MCF 10A (cell line): ENCODE results near the gene HMCES. TPM values are rescaled to one million over a fixed set of nuclear protein-coding genes. Genes with fewer than 3 reads are reported as not detected.
"Not testable (repeated sequence)": the region's sequence is repeated elsewhere in the genome, so short reads cannot be mapped to it uniquely, and the experiment has no call there.

Source experiments
- BruUV-seq: library from RNA; stranded (reverse); fragments of 400-500 nt; replicated peaks from 2 replicates; lab custom pipeline; 2021; lab: Mats Ljungman, UMichigan
- CTCF ChIA-PET: fragments of 300-600 bp; sonication (Branson Sonifier 250); formaldehyde crosslinking; extraction: SDS; loops from one replicate; lab custom pipeline; 2021; ENCODE audit warnings: antibody characterized with exemption, inconsistent platforms; lab: Yijun Ruan, JAX
- POLR2A ChIA-PET: fragments of 300-600, 350-650 bp; sonication (Branson Sonifier 250); formaldehyde crosslinking; extraction: SDS; loops from one replicate; lab custom pipeline; 2020; ENCODE audit warnings: antibody characterized with exemption, inconsistent platforms; lab: Yijun Ruan, JAX
- DNase-seq: peaks from one replicate; pipeline ENCODE4 v3.0.0-alpha.2; 2018; ENCODE audit not compliant: unreplicated experiment
- H3K27ac Mint-ChIP-seq: one replicate; pipeline ENCODE4 v1.8.0; 2022; ENCODE audit warnings: mild to moderate bottlenecking, low read depth, mixed read lengths; ENCODE audit not compliant: unreplicated experiment
- H3K27me3 Mint-ChIP-seq: one replicate; pipeline ENCODE4 v1.8.0; 2022; ENCODE audit warnings: mixed read lengths; ENCODE audit not compliant: insufficient read depth, unreplicated experiment
- H3K36me3 Mint-ChIP-seq: one replicate; pipeline ENCODE4 v1.8.0; 2022; ENCODE audit warnings: mild to moderate bottlenecking, moderate library complexity, mixed read lengths; ENCODE audit not compliant: insufficient read depth, unreplicated experiment
- H3K4me1 Mint-ChIP-seq: one replicate; pipeline ENCODE4 v1.8.0; 2022; ENCODE audit warnings: mixed read lengths; ENCODE audit not compliant: insufficient read depth, unreplicated experiment
- H3K4me3 Mint-ChIP-seq: one replicate; pipeline ENCODE4 v1.8.0; 2022; ENCODE audit warnings: mild to moderate bottlenecking, moderate library complexity, mixed read lengths; ENCODE audit not compliant: unreplicated experiment
- H3K9me3 Mint-ChIP-seq: one replicate; pipeline ENCODE4 v1.8.0; 2022; ENCODE audit warnings: mixed read lengths; ENCODE audit not compliant: unreplicated experiment
- CTCF ChIP-seq: fragments of 200-600 bp; IDR thresholded peaks from one replicate; pipeline ENCODE4 v1.8.0; 2022; ENCODE audit warnings: antibody characterized with exemption, mild to moderate bottlenecking; ENCODE audit not compliant: unreplicated experiment
- intact Hi-C: fragments of 100-400 bp; cut with micrococcal nuclease; formaldehyde crosslinking; loops from 2 replicates; pipeline ENCODE4 v1.14.1; 2022
- total RNA-seq: library from RNA; stranded (reverse); gene quantifications from 2 replicates; pipeline ENCODE4 v1.2.3, GENCODE V29; 2022

Gene HMCES
- total RNA-seq, 1 experiment from 2014 or later: 42.8 TPM

GRCh38 chr3:129345971-129346370 lies 67.3 kb downstream of the HMCES start:
- Mint-ChIP-seq H3K9me3 (no peaks in the 10 kb centered on the region), H3K27ac (no peak overlapping the region), H3K4me1 (no peaks in the 10 kb centered on the region), H3K27me3 (peaks cover 12% of the 10 kb centered on the region), H3K4me3 (no peak overlapping the region), H3K36me3 (no peaks in the 10 kb centered on the region)
- no peak for DNase-seq
- ChIA-PET CTCF (no interaction called here), POLR2A (no interaction called here)
- intact Hi-C loops: no loop called here
- no peak for TF ChIP-seq CTCF
- no TSS peak for BruUV-seq

GRCh38 chr3:129346695-129347457 lies 68.2 kb downstream of the HMCES start:
- H3K4me3 Mint-ChIP-seq: no peak overlapping the region
- intact Hi-C loops: no loop called here
- TF ChIP-seq CTCF: no peak
- no peaks in the 10 kb centered on the region for H3K9me3 Mint-ChIP-seq
- CTCF ChIA-PET: no interaction called here
- no peak overlapping the region for H3K27ac Mint-ChIP-seq
- H3K27me3 Mint-ChIP-seq: peaks cover 12% of the 10 kb centered on the region
- no peaks in the 10 kb centered on the region for H3K36me3 Mint-ChIP-seq
- H3K4me1 Mint-ChIP-seq: no peaks in the 10 kb centered on the region
- BruUV-seq: no TSS peak
- POLR2A ChIA-PET: no interaction called here
- no peak for DNase-seq

GRCh38 chr3:129347458-129347845 lies 68.8 kb downstream of the HMCES start:
- no peaks in the 10 kb centered on the region for H3K4me1 Mint-ChIP-seq
- no peak for DNase-seq
- CTCF ChIA-PET: no interaction called here
- intact Hi-C loops: no loop called here
- H3K27me3 Mint-ChIP-seq: peaks cover 12% of the 10 kb centered on the region
- no peaks in the 10 kb centered on the region for H3K36me3 Mint-ChIP-seq
- no TSS peak for BruUV-seq
- no peak for TF ChIP-seq CTCF
- POLR2A ChIA-PET: no interaction called here
- H3K9me3 Mint-ChIP-seq: no peaks in the 10 kb centered on the region
- H3K4me3 Mint-ChIP-seq: no peak overlapping the region
- H3K27ac Mint-ChIP-seq: no peak overlapping the region

GRCh38 chr3:129348734-129349133 lies 70.1 kb downstream of the HMCES start:
- intact Hi-C loops: no loop called here
- Mint-ChIP-seq H3K36me3 (no peaks in the 10 kb centered on the region), H3K27me3 (peaks cover 12% of the 10 kb centered on the region), H3K4me3 (no peak overlapping the region), H3K27ac (no peak overlapping the region), H3K9me3 (no peaks in the 10 kb centered on the region), H3K4me1 (no peaks in the 10 kb centered on the region)
- no TSS peak for BruUV-seq
- DNase-seq: no peak
- no peak for TF ChIP-seq CTCF
- ChIA-PET CTCF (no interaction called here), POLR2A (no interaction called here)

GRCh38 chr3:129349169-129349568 lies 70.5 kb downstream of the HMCES start:
- peaks cover 12% of the 10 kb centered on the region for H3K27me3 Mint-ChIP-seq
- CTCF ChIA-PET, H3K9me3 Mint-ChIP-seq, H3K36me3 Mint-ChIP-seq, H3K4me1 Mint-ChIP-seq, BruUV-seq, H3K4me3 Mint-ChIP-seq, DNase-seq, intact Hi-C loops, H3K27ac Mint-ChIP-seq: not testable (repeated sequence)
- POLR2A ChIA-PET: interaction anchor here (0.7 kb wide), 1 partner anchor 39 kb away, joined by 3 read pairs; no protein-coding TSS in a partner anchor
